IPS-15b (cell line): ENCODE measurements around the gene SOCS1.
"Not testable (repeated sequence)": the region's sequence is repeated elsewhere in the genome, so short reads cannot be mapped to it uniquely, and the experiment has no call there.

Source experiments
- H3K27me3 ChIP-seq: one replicate; pipeline ENCODE4 v1.6.1; 2013; ENCODE audit warnings: low read length; ENCODE audit not compliant: control insufficient read depth, insufficient read depth
- H3K36me3 ChIP-seq: one replicate; pipeline ENCODE4 v1.6.1; 2013; ENCODE audit warnings: low read length; ENCODE audit not compliant: control insufficient read depth, insufficient read depth
- H3K4me1 ChIP-seq: one replicate; pipeline ENCODE4 v1.6.1; 2013; ENCODE audit warnings: mild to moderate bottlenecking, low read length; ENCODE audit not compliant: control insufficient read depth, insufficient read depth
- H3K4me3 ChIP-seq: one replicate; pipeline ENCODE4 v1.5.1; 2013; ENCODE audit warnings: low read depth, low read length
- H3K9ac ChIP-seq: one replicate; pipeline ENCODE4 v1.6.1; 2013; ENCODE audit warnings: low read depth, mild to moderate bottlenecking, low read length
- H3K9me3 ChIP-seq: one replicate; pipeline ENCODE4 v1.6.1; 2013; ENCODE audit warnings: mild to moderate bottlenecking, low read length; ENCODE audit not compliant: control insufficient read depth, insufficient read depth

The SOCS1 gene

DNA sequence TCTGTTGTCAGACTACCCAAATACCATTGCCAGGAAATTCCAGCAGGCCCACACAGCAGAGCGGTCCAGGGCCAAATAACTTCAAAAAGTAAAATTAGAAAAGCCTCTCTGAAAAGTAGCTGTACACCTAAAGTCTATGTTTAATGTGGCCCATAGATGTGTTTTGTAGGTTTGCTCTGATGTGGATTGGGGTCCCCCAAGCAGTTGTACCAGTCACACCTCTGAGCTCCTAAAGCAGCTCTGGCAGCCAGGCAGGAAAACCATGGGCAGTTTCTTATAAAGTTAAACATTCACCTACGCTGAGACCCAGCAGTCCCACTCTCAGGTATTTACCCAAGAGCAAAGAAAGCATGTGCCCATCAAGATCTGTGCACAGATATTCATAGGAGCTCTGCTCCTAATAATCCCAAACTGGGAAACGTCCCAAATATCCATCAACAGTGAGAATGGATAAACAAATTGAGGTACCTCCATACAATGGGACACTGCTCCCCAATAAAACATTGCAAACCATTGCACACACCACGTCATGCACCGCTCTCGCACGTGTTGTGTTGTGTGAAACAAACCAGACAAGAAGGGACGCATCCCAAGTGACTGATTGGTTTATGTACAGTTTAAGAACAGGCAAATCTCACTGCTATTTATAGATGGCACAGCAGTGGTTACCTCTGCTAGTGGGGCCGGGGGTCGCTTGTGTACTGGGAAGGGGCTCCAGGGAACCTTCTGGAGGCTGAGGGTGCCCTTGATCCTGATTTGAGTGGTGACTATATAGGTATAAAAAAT is 40.9 kb upstream of the SOCS1 start:
- Histone ChIP-seq H3K4me1 (peaks cover 6% of the 10 kb centered on the region), H3K4me3 (no peak overlapping the region), H3K9me3 (no peaks in the 10 kb centered on the region), H3K9ac (no peak overlapping the region), H3K27me3 (no peaks in the 10 kb centered on the region), H3K36me3 (no peaks in the 10 kb centered on the region)

DNA sequence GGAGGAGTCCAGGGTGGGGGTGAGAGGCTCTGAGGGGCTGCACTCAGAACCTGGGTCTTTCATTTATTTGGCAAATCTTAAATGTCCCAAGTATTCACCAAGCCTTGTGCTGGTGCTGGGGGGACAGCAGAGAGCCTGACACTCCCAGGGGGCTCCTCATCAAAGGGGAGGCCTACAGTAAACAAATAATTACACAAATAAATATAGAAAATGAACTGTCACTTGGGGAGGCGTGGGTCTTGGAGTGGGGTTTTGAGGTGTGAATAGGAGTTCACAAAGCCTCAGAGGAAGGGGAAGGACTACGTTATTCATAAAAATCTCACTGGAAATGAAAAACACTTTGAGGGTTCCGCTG is 40.3 kb upstream of the SOCS1 start:
- no peak overlapping the region for H3K4me3 ChIP-seq
- no peaks in the 10 kb centered on the region for H3K9me3 ChIP-seq
- H3K4me1 ChIP-seq, result peaks cover 6% of the 10 kb centered on the region
- no peaks in the 10 kb centered on the region for H3K36me3 ChIP-seq
- no peak overlapping the region for H3K9ac ChIP-seq
- H3K27me3 ChIP-seq, result no peaks in the 10 kb centered on the region

DNA sequence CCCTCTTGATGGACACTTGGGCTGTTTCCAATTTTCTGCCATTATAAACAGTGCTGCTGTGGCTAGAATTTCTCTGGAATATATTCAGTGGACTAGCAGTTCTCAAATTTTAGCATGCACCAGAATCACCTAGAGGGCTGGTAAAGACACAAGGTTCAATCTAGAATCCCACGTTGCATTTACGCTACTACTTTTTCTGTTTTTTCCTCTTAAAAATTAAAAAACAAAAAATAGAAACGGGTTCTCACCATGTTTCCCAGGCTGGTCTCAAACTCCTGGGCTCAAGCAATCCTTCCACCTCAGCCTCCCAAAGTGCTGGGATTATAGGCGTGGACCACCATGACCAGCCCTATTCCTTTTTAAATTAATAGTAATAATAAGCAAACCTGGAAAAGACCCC is 39.7 kb upstream of the SOCS1 start:
- peaks cover 6% of the 10 kb centered on the region for H3K4me1 ChIP-seq
- H3K36me3 ChIP-seq, result no peaks in the 10 kb centered on the region
- H3K9me3 ChIP-seq, result no peaks in the 10 kb centered on the region
- H3K4me3 ChIP-seq, result no peak overlapping the region
- no peaks in the 10 kb centered on the region for H3K27me3 ChIP-seq
- H3K9ac ChIP-seq, result no peak overlapping the region

DNA sequence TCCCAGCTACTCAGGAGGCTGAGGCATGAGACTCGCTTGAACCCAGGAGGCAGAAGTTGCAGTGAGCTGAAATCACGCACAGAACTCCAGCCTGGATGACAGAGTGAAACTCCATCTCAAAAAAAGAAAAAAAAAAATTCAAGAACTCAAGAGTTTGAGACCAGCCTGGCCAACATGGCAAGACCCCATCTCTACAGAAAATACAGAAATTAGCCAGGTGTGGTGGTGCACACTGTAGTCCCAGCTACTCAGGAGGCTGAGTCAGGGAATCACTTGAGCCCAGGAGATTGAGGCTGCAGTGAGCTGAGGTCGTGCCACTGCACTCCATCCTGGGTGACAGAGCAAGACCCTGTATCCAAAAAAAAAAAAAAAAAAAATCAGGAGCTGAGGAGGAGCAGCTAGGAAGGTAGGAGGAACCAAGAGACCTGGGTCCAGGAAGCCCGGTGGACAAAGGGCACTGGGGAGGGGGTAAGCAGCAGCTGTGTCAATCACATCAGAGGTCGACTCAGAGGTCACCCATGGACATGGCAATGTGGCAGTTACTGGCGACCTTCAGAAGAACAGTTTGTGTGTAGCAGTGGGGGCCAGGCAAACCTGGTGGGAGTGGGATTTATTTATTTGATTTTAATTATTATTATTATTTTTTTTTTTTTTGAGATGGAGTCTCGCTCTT is 36.2 kb upstream of the SOCS1 start:
- Histone ChIP-seq H3K36me3 (no peaks in the 10 kb centered on the region), H3K9me3 (no peaks in the 10 kb centered on the region), H3K4me3 (no peak overlapping the region), H3K9ac (no peak overlapping the region), H3K27me3 (no peaks in the 10 kb centered on the region), H3K4me1 (no peaks in the 10 kb centered on the region)

DNA sequence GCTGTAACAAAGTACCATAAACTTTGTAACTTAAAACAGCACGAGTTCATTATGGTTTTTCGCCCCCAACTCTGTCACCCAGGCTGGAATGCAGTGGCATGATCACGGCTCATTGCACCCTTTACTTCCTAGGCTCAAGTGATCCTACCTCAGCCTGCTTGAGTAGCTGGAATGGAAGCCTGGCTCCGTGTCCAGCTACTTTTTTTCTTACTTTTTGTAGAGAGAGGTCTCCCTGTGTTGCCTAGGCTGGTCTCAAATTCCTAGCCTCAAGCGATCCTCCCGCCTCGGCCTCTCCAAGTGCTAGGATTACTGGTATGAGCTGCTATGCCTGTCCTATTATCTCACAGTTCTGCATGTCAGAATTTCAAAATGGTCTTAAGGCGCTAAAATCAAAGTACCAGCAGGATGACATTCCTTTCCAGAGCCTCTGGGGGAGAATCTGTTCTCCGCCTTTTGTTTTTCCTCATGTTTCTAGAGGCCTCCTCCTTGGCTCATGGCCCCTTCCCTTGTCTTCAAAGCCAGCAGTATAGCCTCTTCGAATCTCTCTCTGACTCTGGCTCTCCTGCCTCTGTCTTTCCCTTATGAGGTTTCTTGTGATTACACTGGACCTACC is 35.2 kb upstream of the SOCS1 start:
- no peaks in the 10 kb centered on the region for H3K27me3 ChIP-seq
- no peak overlapping the region for H3K9ac ChIP-seq
- no peaks in the 10 kb centered on the region for H3K9me3 ChIP-seq
- H3K4me1 ChIP-seq, result no peaks in the 10 kb centered on the region
- no peaks in the 10 kb centered on the region for H3K36me3 ChIP-seq
- H3K4me3 ChIP-seq, result no peak overlapping the region

DNA sequence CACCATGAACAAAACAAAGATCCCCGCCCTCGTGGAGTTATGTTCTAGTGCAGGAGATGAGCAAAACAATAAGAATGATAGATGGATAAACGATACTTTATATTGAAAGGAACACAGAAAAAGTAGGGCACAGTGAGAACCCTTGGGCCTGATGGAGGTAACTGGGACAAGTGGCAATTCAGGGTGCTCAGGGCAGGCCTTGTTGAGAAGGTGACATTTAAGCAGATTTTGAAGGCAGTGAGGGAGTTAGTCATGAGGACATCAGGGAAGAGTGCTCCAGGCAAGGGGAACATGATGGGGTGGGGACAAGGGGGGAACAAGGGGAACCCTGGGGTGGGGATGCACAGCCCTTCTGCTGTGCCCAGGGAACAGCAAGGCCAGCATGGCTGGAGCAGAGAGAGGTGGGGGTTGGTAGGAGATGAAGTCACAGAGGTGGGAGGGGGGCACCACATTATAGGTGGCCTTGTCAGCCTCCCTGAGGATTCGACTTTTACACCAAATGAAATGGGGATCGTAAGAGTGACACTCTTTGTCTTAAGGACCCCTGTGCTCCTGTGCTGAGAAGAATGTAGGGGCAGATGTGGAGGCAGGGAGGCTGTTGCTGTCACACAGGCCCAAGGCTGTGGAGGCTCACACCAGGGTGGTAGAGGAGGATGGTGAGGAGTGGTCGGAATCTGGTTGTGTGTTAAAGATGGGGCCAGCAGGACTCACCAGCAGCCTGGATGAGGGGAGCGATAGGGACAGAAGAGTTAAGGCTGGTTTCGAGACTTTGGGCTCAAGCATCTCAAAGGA is 34.3 kb upstream of the SOCS1 start:
- H3K9me3 ChIP-seq, result no peaks in the 10 kb centered on the region
- no peaks in the 10 kb centered on the region for H3K36me3 ChIP-seq
- no peaks in the 10 kb centered on the region for H3K27me3 ChIP-seq
- no peak overlapping the region for H3K9ac ChIP-seq
- no peaks in the 10 kb centered on the region for H3K4me1 ChIP-seq
- H3K4me3 ChIP-seq, result no peak overlapping the region

DNA sequence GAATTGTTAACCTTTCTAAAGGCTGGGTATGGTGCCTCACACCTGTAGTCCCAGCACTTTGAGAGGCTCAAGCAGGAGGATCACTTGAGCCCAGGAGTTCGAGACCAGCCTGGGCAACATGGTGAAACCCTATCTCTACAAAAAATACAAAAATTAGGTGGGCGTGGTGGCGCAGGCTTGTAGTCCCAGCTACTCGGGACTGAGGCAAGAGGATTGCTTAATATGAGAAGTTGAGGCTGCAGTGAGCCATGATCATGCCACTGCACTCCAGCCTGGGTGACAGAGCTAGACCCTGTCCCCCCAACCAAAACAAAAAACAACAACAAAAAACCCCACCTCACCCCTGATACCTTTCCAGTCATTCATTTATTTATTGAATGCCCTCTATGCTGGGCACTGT is 33.7 kb upstream of the SOCS1 start:
- not testable (repeated sequence) for H3K9ac ChIP-seq, H3K27me3 ChIP-seq, H3K4me1 ChIP-seq, H3K9me3 ChIP-seq, H3K4me3 ChIP-seq, H3K36me3 ChIP-seq

DNA sequence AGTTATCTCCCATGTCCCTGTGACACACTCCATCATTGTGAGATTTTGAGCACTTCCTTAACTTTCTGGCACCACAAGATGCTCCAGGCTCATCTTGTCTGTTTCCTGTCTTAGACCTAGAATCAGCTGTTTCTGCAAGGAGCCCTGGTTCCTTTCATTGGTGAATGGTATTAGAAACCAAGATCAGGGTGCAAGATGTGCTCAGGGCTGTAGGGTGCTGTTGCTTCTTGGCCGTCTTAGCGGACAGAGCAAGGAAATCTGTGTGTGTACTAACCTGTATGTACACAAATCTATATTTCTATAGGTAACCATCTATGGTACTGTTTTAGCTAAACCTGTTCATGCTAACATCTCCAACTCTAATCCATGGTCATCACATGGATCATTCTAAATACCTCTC is 33.2 kb upstream of the SOCS1 start:
- no peaks in the 10 kb centered on the region for H3K4me1 ChIP-seq
- H3K27me3 ChIP-seq, result no peaks in the 10 kb centered on the region
- H3K9ac ChIP-seq, result no peak overlapping the region
- H3K4me3 ChIP-seq, result no peak overlapping the region
- no peaks in the 10 kb centered on the region for H3K36me3 ChIP-seq
- no peaks in the 10 kb centered on the region for H3K9me3 ChIP-seq

DNA sequence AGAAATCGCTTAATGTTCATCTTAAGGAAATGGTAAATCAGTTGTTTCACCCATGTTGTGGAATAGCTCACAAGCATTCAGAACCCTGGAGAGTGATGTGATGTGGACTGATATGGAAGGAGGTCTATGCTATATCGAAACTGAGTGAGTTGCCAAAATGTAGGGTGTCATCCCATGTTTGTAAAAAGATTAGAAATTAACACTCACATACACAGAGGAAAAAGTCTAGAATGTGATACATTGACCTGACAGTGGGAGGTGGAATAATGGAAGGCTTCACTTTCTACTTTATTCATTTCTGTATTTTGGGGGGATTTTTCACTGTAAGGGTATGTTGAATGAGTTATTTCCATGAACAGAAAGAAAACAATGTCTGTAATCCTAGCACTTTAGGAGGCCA is 29.8 kb upstream of the SOCS1 start:
- no peaks in the 10 kb centered on the region for H3K4me1 ChIP-seq
- H3K27me3 ChIP-seq, result no peaks in the 10 kb centered on the region
- no peak overlapping the region for H3K4me3 ChIP-seq
- H3K9ac ChIP-seq, result no peak overlapping the region
- H3K9me3 ChIP-seq, result no peaks in the 10 kb centered on the region
- H3K36me3 ChIP-seq, result no peaks in the 10 kb centered on the region

DNA sequence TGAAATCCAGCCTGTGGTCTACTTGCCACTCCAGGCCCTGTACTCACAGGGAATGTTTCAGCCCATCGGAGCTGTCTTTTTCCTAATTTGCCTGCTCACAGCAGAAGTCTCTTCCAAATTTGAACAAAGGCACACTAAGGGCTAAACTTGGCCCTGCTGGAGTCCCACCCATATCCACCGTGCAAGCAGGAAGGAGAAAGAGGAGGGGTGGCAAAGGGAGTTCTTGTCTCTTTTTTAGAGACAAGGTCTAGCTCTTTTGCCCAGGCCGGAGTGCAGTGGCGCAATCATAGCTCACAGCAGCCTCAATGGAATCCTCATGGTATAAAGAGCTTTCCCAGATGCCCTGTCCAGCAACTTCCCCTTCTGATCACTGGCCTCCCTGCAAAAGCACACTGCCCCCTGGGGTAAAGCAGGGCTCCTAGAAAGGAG is 27.8 kb upstream of the SOCS1 start:
- no peaks in the 10 kb centered on the region for H3K36me3 ChIP-seq
- H3K9me3 ChIP-seq, result no peaks in the 10 kb centered on the region
- no peaks in the 10 kb centered on the region for H3K27me3 ChIP-seq
- H3K4me1 ChIP-seq, result no peaks in the 10 kb centered on the region
- H3K9ac ChIP-seq, result no peak overlapping the region
- H3K4me3 ChIP-seq, result no peak overlapping the region

DNA sequence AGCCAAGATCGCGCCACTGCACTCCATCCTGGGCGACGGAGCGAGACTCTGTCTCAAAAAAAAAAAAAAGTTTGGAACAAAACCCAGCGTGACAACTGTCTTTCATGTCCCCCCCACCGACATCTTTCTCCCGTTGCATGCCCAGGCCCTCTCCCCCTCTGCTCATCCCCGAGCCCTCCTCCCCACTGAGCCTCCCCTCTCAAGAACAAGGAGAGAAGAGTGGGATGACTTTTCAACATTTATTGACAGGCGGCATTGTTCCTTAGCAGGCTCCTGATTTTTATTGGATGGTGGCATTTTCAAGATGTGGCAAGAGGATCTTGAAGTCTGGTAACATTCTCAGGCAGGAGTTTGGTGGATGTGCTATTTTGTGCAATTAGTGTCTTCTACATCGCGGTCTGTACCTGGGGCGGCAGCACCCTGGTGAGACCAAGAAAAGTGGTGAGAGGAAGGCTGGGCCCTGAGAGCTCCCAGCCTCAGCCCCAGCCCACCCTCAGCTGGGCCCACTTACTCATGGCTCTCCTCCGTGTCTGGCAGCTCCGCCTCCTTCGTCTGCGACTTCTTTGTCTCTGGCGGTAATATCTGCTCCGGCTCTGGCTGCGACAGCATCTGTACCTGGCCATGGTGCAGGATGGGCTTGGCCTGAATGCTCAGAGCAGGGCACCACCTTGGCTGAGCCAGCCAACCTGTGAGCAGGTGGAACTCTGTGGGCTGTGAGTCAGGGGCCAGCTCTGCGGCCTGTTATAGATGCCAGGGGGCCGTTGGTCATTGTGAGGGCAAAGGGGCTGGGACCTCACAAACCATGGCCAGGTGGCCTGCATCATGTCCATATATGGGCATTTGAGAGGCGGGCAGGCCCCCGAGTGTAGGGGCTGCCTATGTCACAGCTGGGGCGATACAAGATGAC is 24.9 kb upstream of the SOCS1 start, which contains the start of gene PRM1:
Gene PRM1, minus strand, starts transcription at position 715 of the 907 bp plus-strand sequence. Its CDS starts 92 bp downstream, at position 623.
- no peaks in the 10 kb centered on the region for H3K4me1 ChIP-seq
- no peak within 1 kb of the TSS for H3K4me3 ChIP-seq
- no peak within 1 kb of the TSS for H3K9ac ChIP-seq
- H3K27me3 ChIP-seq, result no peaks in the 10 kb centered on the region
- H3K36me3 ChIP-seq, result no peaks in the 10 kb centered on the region
- no peaks in the 10 kb centered on the region for H3K9me3 ChIP-seq
